HepG2 (cell line): ENCODE measurements around the gene RAD21L1.

Source experiments
- CCAR2 ChIP-seq: fragments of 200-400 bp; formaldehyde crosslinking; optimal IDR thresholded peaks from 2 replicates; pipeline ENCODE3; 2018; ENCODE audit warnings: low read depth, mild to moderate bottlenecking, low read length, moderate library complexity
- CREM ChIP-seq, 2 experiments: sonication (generic) in 1 of 2; formaldehyde crosslinking in 1 of 2; IDR thresholded peaks; 2 replicates each; pipeline versions ENCODE4 v1.4.0 to v1.6.1; 2016 to 2020; ENCODE audit warnings: antibody characterized with exemption in 1 of 2, mild to moderate bottlenecking in 1 of 2, missing genetic modification reagents in 1 of 2
- CTCF ChIP-seq: sonication (generic); formaldehyde crosslinking; IDR thresholded peaks from 2 replicates; pipeline ENCODE4 v1.5.0; 2020; ENCODE audit warnings: mild to moderate bottlenecking, missing genetic modification reagents, moderate library complexity
- ETS1 ChIP-seq: sonication (generic); formaldehyde crosslinking; IDR thresholded peaks from 2 replicates; pipeline ENCODE4 v1.4.0; 2020; ENCODE audit warnings: missing genetic modification reagents
- FOXP4 ChIP-seq: sonication (generic); formaldehyde crosslinking; IDR thresholded peaks from 2 replicates; pipeline ENCODE4 v1.4.0; 2020; ENCODE audit warnings: missing genetic modification reagents
- JUND ChIP-seq: sonication (generic); formaldehyde crosslinking; IDR thresholded peaks from 2 replicates; pipeline ENCODE4 v1.8.0; 2022; ENCODE audit warnings: mild to moderate bottlenecking, missing genetic modification reagents
- MAX ChIP-seq: IDR thresholded peaks from 2 replicates; pipeline ENCODE4 v1.6.1; 2012; ENCODE audit warnings: inconsistent platforms
- POLR2A ChIP-seq, 2 experiments: IDR thresholded peaks; 2 replicates each; pipeline ENCODE4 v1.6.1; 2011; ENCODE audit warnings: low read depth in 2 of 2, low read length in 2 of 2, mild to moderate bottlenecking in 1 of 2, moderate library complexity in 1 of 2; ENCODE audit not compliant: insufficient read depth in 1 of 2
- TFAP4 ChIP-seq: sonication (generic); IDR thresholded peaks from 2 replicates; pipeline ENCODE4 v1.6.1; 2016; ENCODE audit warnings: low read depth, borderline replicate concordance
- UBTF ChIP-seq: sonication (generic); formaldehyde crosslinking; IDR thresholded peaks from 2 replicates; pipeline ENCODE4 v1.4.0; 2020; ENCODE audit warnings: mild to moderate bottlenecking, missing genetic modification reagents
- ZFP41 ChIP-seq: sonication (generic); formaldehyde crosslinking; IDR thresholded peaks from 2 replicates; pipeline ENCODE4 v1.4.0; 2020; ENCODE audit warnings: mild to moderate bottlenecking, missing genetic modification reagents, borderline replicate concordance
- ZNF225 ChIP-seq: sonication (generic); formaldehyde crosslinking; IDR thresholded peaks from 2 replicates; pipeline ENCODE4 v1.4.0; 2020; ENCODE audit warnings: mild to moderate bottlenecking, missing genetic modification reagents
- ZNF251 ChIP-seq: sonication (generic); formaldehyde crosslinking; IDR thresholded peaks from 2 replicates; pipeline ENCODE4 v1.9.0; 2021; ENCODE audit warnings: mild to moderate bottlenecking, missing genetic modification reagents
- ZNF501 ChIP-seq: sonication (generic); formaldehyde crosslinking; IDR thresholded peaks from 2 replicates; pipeline ENCODE4 v1.5.1; 2020; ENCODE audit warnings: mild to moderate bottlenecking, moderate library complexity, missing genetic modification reagents

- TF ChIP-seq MAX (no peak), CREM (IDR thresholded peaks at IDR 0.05) (no peak), CREM (CRISPR knock-in tag; IDR thresholded peaks at IDR 0.05) (no peak), UBTF (CRISPR knock-in tag) (no peak), ETS1 (CRISPR knock-in tag) (no peak), ZNF501 (CRISPR knock-in tag) (no peak), CCAR2 (no peak), JUND (CRISPR knock-in tag) (no peak), ZFP41 (CRISPR knock-in tag) (no peak), ZNF251 (CRISPR knock-in tag) (no peak), FOXP4 (CRISPR knock-in tag) (no peak), TFAP4 (no peak), ZNF225 (CRISPR knock-in tag) (no peak), POLR2A (IDR thresholded peaks at IDR 0.05; ENCODE audit: insufficient read depth in 1 of 2, low read depth in 2 of 2, low read length in 2 of 2) (no peak), CTCF (CRISPR knock-in tag) (no peak)
These were observed 21.8 kb downstream of the RAD21L1 start for GRCh38 chr20:1247689-1248088.
